Mononuclear cell (primary cell): ENCODE data around the gene SKIC8. TPM values are rescaled to one million over a fixed set of nuclear protein-coding genes. Genes with fewer than 3 reads are reported as not detected.
A peak's percentile ranks its signal among the peaks of the same experiment; 100 is the strongest.

Source experiments
- H3K27me3 ChIP-seq: 2 replicates; pipeline ENCODE4 v1.6.0; 2011; ENCODE audit warnings: low read length, control low read depth; ENCODE audit not compliant: insufficient read depth
- H3K4me1 ChIP-seq: 2 replicates; pipeline ENCODE4 v1.5.1; 2011; ENCODE audit warnings: mild to moderate bottlenecking, low read length, control low read depth; ENCODE audit not compliant: insufficient read depth
- H3K4me3 ChIP-seq: 2 replicates; pipeline ENCODE4 v1.5.1; 2011; ENCODE audit warnings: mild to moderate bottlenecking, low read length, moderate library complexity
- H3K9me3 ChIP-seq: 2 replicates; pipeline ENCODE4 v1.5.1; 2011; ENCODE audit warnings: low read depth, mild to moderate bottlenecking, control low read depth, low read length
- total RNA-seq: library from RNA; depleted of rRNA; stranded (reverse); fragments of >200 nt; gene quantifications from one replicate; pipeline ENCODE4 v1.2.3, GENCODE V29; 2012

SKIC8 gene
- total RNA-seq, 1 donor = 16.6 TPM

- no peaks in the 10 kb centered on the region for H3K4me1 ChIP-seq
- no peak overlapping the region for H3K4me3 ChIP-seq
- H3K9me3 ChIP-seq = no peaks in the 10 kb centered on the region
- no peaks in the 10 kb centered on the region for H3K27me3 ChIP-seq
Measured at GRCh38 chr15:78282324-78282723, 17.1 kb downstream of the SKIC8 start.

- Histone ChIP-seq H3K4me1 (no peaks in the 10 kb centered on the region), H3K4me3 (no peak overlapping the region), H3K27me3 (no peaks in the 10 kb centered on the region), H3K9me3 (no peaks in the 10 kb centered on the region)
Measured at GRCh38 chr15:78280319-78281072, 18.9 kb downstream of the SKIC8 start.

- Histone ChIP-seq H3K4me1 (no peaks in the 10 kb centered on the region), H3K4me3 (no peak overlapping the region), H3K27me3 (no peaks in the 10 kb centered on the region), H3K9me3 (no peaks in the 10 kb centered on the region)
Measured at GRCh38 chr15:78276064-78276943, 23.1 kb downstream of the SKIC8 start.

- Histone ChIP-seq H3K27me3 (no peaks in the 10 kb centered on the region), H3K9me3 (no peaks in the 10 kb centered on the region), H3K4me3 (no peak overlapping the region), H3K4me1 (no peaks in the 10 kb centered on the region)
Measured at GRCh38 chr15:78274994-78275393, 24.4 kb downstream of the SKIC8 start.

- no peak overlapping the region for H3K4me3 ChIP-seq
- no peaks in the 10 kb centered on the region for H3K4me1 ChIP-seq
- H3K27me3 ChIP-seq = no peaks in the 10 kb centered on the region
- no peaks in the 10 kb centered on the region for H3K9me3 ChIP-seq
Measured at GRCh38 chr15:78272776-78273175, 26.6 kb downstream of the SKIC8 start.

- no peaks in the 10 kb centered on the region for H3K27me3 ChIP-seq
- H3K4me1 ChIP-seq = no peaks in the 10 kb centered on the region
- H3K9me3 ChIP-seq = no peaks in the 10 kb centered on the region
- no peak overlapping the region for H3K4me3 ChIP-seq
Measured at GRCh38 chr15:78272316-78272715, 27.1 kb downstream of the SKIC8 start.

- no peaks in the 10 kb centered on the region for H3K9me3 ChIP-seq
- no peaks in the 10 kb centered on the region for H3K27me3 ChIP-seq
- H3K4me1 ChIP-seq = peaks cover 18% of the 10 kb centered on the region
Measured at GRCh38 chr15:78266806-78267205, 32.6 kb downstream of the SKIC8 start.

GRCh38 chr15:78266229-78266628 is 33.2 kb downstream of the SKIC8 start:
- Histone ChIP-seq H3K27me3 (no peaks in the 10 kb centered on the region), H3K4me1 (peaks cover 18% of the 10 kb centered on the region), H3K4me3 (no peak overlapping the region), H3K9me3 (no peaks in the 10 kb centered on the region)

More at GRCh38 chr15:78266806-78267205, 32.6 kb downstream of the SKIC8 start:
- no peak overlapping the region for H3K4me3 ChIP-seq

GRCh38 chr15:78265752-78266224 is 33.6 kb downstream of the SKIC8 start:
- H3K27me3 ChIP-seq = no peaks in the 10 kb centered on the region
- H3K4me3 ChIP-seq = no peak overlapping the region
- no peaks in the 10 kb centered on the region for H3K9me3 ChIP-seq
- H3K4me1 ChIP-seq = peaks cover 18% of the 10 kb centered on the region

GRCh38 chr15:78265137-78265460 is 34.3 kb downstream of the SKIC8 start:
- Histone ChIP-seq H3K4me3 (peak overlapping the region; percentile 53), H3K9me3 (no peaks in the 10 kb centered on the region)

GRCh38 chr15:78264304-78265136 is 34.9 kb downstream of the SKIC8 start, which contains the start of gene DNAJA4:
Gene DNAJA4, plus strand, starts transcription at chr15:78264562. Its CDS starts 202 bp downstream, at chr15:78264764.
- peak within 1 kb of the TSS; percentile 53 for H3K4me3 ChIP-seq
- peaks cover 18% of the 10 kb centered on the region for H3K4me1 ChIP-seq
- no peaks in the 10 kb centered on the region for H3K27me3 ChIP-seq
- no peaks in the 10 kb centered on the region for H3K9me3 ChIP-seq

More at GRCh38 chr15:78265137-78265460, 34.3 kb downstream of the SKIC8 start:
- H3K27me3 ChIP-seq = no peaks in the 10 kb centered on the region
- H3K4me1 ChIP-seq = peaks cover 18% of the 10 kb centered on the region

- Histone ChIP-seq H3K9me3 (no peaks in the 10 kb centered on the region), H3K27me3 (no peaks in the 10 kb centered on the region), H3K4me3 (peak overlapping the region; percentile 38), H3K4me1 (peaks cover 18% of the 10 kb centered on the region)
Measured at GRCh38 chr15:78263907-78264303, 35.5 kb downstream of the SKIC8 start.

GRCh38 chr15:78263351-78263781 is 36.0 kb downstream of the SKIC8 start:
- peaks cover 18% of the 10 kb centered on the region for H3K4me1 ChIP-seq
- H3K9me3 ChIP-seq = no peaks in the 10 kb centered on the region
- H3K27me3 ChIP-seq = no peaks in the 10 kb centered on the region
- no peak overlapping the region for H3K4me3 ChIP-seq

GRCh38 chr15:78261062-78261461 is 38.3 kb downstream of the SKIC8 start:
- Histone ChIP-seq H3K27me3 (no peaks in the 10 kb centered on the region), H3K9me3 (no peaks in the 10 kb centered on the region), H3K4me1 (peaks cover 17% of the 10 kb centered on the region), H3K4me3 (no peak overlapping the region)
